Mesodermal cell (in vitro differentiated cells): ENCODE data around the gene ADAMTS19.
"Not testable (repeated sequence)": the region's sequence is repeated elsewhere in the genome, so short reads cannot be mapped to it uniquely, and the experiment has no call there.

Source experiments
- H3K27ac ChIP-seq: 2 replicates; pipeline ENCODE4 v1.7.0; 2013; ENCODE audit warnings: mild to moderate bottlenecking, low read depth, low read length, moderate library complexity; ENCODE audit not compliant: severe bottlenecking
- H3K36me3 ChIP-seq: 2 replicates; pipeline ENCODE4 v1.7.1; 2013; ENCODE audit warnings: mild to moderate bottlenecking, low read length, moderate library complexity; ENCODE audit not compliant: control insufficient read depth, insufficient read depth
- H3K4me1 ChIP-seq: one replicate; pipeline ENCODE4 v1.7.1; 2013; ENCODE audit warnings: mild to moderate bottlenecking, low read length; ENCODE audit not compliant: insufficient read depth, control insufficient read depth, poor library complexity, severe bottlenecking
- H3K4me3 ChIP-seq: 2 replicates; pipeline ENCODE4 v1.7.0; 2013; ENCODE audit warnings: low read length, control low read depth, mild to moderate bottlenecking; ENCODE audit not compliant: insufficient read depth, poor library complexity, severe bottlenecking; ENCODE audit errors: extremely low read depth
- H3K9me3 ChIP-seq: 2 replicates; pipeline ENCODE4 v1.7.1; 2013; ENCODE audit warnings: mild to moderate bottlenecking, low read length, moderate library complexity; ENCODE audit not compliant: control insufficient read depth
- WGBS, 2 experiments: methylation state at CpG; one replicate each; pipeline ENCODE4 v1.1.5; 2013; ENCODE audit warnings: missing lambda C conversion rate in 2 of 2; ENCODE audit not compliant: insufficient coverage in 2 of 2; 5-methylcytosine and 5-hydroxymethylcytosine counted together

Gene ADAMTS19

DNA sequence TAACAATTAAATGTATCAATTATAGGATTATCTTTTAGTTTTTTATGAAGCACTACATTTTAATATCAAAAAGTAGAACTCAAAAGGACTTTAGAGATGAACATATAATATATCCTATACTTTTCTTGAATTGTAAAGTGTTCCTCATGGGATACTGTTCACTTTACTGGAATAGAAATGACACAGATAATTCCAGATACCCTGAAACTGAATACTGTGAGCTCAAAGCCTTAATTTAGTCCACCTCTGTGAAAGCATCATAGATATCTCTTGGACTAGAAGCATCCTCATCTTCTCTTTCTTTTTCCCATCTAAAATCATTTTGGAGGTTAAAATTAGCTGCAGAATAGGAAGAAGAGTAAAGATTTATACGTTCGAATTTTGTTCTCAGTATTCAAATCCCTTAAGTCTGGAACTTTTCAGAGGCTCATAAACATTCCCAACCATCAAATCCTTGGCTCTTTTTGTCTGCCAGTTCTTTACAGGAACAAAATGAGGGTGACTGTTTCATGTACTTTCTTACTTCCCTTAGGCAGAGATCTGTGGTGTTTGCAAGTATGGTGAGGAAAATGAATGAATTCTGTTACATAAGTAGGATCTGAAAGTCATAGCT, 49.4 kb downstream of the ADAMTS19 start:
- no peaks in the 10 kb centered on the region for H3K9me3 ChIP-seq
- no peaks in the 10 kb centered on the region for H3K36me3 ChIP-seq
- no peak overlapping the region for H3K27ac ChIP-seq
- no peaks in the 10 kb centered on the region for H3K4me1 ChIP-seq
- WGBS, 2 experiments: no CpG with 5 or more reads among the region's 2 CpGs
- H3K4me3 ChIP-seq: no peak overlapping the region

DNA sequence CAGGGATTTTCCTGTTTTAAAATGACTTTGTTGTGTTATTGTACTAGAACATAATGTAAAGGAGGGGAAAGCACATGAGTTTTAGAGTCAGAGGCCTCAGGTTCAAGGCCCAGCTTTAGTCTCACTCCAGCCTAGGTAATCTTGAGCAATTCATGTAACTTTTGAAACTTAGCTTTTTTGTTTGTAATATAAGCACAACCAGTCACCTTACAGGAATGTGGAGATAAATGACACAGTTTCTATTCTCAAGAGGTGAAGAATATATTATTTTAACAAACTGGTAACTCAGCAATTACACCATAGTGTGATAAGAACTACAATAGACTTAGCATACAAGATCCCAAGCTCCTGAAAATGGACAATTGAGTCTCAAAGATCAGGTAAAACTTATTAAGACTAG, 51.2 kb downstream of the ADAMTS19 start:
- Histone ChIP-seq H3K27ac (no peak overlapping the region), H3K4me1 (no peaks in the 10 kb centered on the region), H3K4me3 (no peak overlapping the region), H3K9me3 (no peaks in the 10 kb centered on the region), H3K36me3 (no peaks in the 10 kb centered on the region)

- 93% methylated on average over 3 of the region's 3 CpGs; no CpG with 5 or more reads in 1 of the 2 experiments for WGBS, 2 experiments
- Histone ChIP-seq H3K4me1 (no peaks in the 10 kb centered on the region), H3K36me3 (no peaks in the 10 kb centered on the region), H3K9me3 (no peaks in the 10 kb centered on the region), H3K4me3 (no peak overlapping the region), H3K27ac (no peak overlapping the region)
These were observed 81.0 kb downstream of the ADAMTS19 start for GRCh38 chr5:129541051-129541450.

- 44 to 100% methylated on average over 1 of the region's 4 CpGs for WGBS, 2 experiments
- no peak overlapping the region for H3K27ac ChIP-seq
- no peak overlapping the region for H3K4me3 ChIP-seq
- H3K36me3 ChIP-seq: no peaks in the 10 kb centered on the region
- no peaks in the 10 kb centered on the region for H3K9me3 ChIP-seq
- H3K4me1 ChIP-seq: no peaks in the 10 kb centered on the region
These were observed 81.7 kb downstream of the ADAMTS19 start for GRCh38 chr5:129541648-129542251.

GRCh38 chr5:129547137-129547536, 87.0 kb downstream of the ADAMTS19 start:
- H3K36me3 ChIP-seq: no peaks in the 10 kb centered on the region
- no peak overlapping the region for H3K27ac ChIP-seq
- WGBS, 2 experiments: no CpG with 5 or more reads among the region's 1 CpG
- no peaks in the 10 kb centered on the region for H3K4me1 ChIP-seq
- H3K9me3 ChIP-seq: peaks cover 3% of the 10 kb centered on the region
- no peak overlapping the region for H3K4me3 ChIP-seq

DNA sequence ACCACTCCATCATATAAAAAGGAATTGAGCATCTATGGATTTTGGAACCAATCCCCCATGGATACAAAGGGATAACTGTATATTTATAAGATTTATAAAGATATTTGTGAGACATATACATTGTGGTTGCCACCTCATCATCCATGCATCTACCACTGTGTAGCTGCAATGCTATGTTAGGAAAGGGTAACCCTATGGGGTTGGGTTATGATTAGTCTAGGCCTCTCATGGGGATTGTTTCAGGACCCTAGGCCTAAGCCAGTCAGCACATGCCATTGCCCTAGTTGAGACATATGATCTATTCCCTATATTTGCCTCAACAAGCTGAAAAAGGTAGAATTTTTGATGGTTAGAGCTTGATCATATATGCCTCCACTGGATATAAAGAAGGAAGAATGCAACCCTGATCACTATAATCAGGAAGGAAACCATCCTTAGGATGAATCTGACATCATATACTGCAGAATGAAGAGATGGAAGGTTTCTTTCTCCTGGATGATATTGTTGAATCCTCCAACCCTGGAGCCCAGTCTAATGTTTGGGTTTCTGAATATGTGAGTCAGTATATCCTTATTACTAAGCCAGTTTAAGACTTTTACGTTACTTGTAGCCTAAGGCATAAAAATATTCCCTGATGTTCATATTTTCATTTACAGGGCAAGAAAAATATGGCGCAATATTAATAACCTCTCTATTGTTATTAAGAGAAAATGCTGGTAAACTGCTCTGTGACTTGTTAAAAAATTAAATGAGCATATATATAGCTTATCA, 94.2 kb downstream of the ADAMTS19 start:
- Histone ChIP-seq H3K4me3 (no peak overlapping the region), H3K9me3 (no peaks in the 10 kb centered on the region), H3K27ac (no peak overlapping the region), H3K4me1 (no peaks in the 10 kb centered on the region), H3K36me3 (no peaks in the 10 kb centered on the region)
- no CpG with 5 or more reads among the region's 2 CpGs for WGBS, 2 experiments

GRCh38 chr5:129563585-129563984, 103.5 kb downstream of the ADAMTS19 start:
- no peak overlapping the region for H3K27ac ChIP-seq
- no peak overlapping the region for H3K4me3 ChIP-seq
- no peaks in the 10 kb centered on the region for H3K9me3 ChIP-seq
- H3K36me3 ChIP-seq: no peaks in the 10 kb centered on the region
- WGBS, 2 experiments: 83 to 100% methylated on average over 3 of the region's 3 CpGs
- H3K4me1 ChIP-seq: no peaks in the 10 kb centered on the region

DNA sequence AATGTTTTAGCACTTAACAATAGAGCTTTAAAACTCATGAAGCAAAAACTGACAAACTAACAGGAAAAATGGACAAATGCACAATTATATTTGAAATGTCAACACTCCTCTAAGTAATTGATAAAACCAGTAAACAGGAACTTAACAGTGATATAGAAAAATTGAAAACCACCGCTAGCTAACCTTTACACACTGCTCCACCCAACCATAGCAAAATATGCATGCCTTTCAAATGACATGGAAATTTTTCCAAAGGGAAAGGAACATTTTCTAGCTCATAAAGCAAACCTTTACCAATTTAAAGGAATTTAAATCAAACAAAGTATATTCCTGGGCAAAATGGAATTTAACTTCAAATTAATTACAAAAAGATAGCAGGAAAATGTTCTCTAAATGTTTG, 109.2 kb downstream of the ADAMTS19 start:
- Histone ChIP-seq H3K4me1 (no peaks in the 10 kb centered on the region), H3K9me3 (no peaks in the 10 kb centered on the region), H3K27ac (no peak overlapping the region), H3K4me3 (no peak overlapping the region), H3K36me3 (no peaks in the 10 kb centered on the region)
- no CpG with 5 or more reads among the region's 1 CpG for WGBS, 2 experiments

DNA sequence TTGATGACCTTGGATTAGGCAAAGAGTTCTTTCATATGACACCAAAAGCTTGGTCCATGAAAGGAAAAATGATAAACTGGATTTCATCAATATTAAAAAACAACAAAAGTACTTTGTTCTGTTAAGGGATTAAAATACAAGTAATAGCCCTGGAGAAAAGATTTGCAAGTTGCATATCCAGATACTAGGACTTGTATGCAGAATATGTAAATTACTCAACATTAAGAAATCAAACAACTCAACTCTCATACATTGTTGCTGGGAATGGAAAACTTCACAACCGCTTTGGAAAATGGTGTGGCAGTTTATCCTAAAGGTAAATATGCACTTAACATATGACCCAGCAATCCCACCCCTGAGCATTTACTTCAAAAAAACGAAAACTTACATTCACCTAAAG, 112.0 kb downstream of the ADAMTS19 start:
- H3K4me3 ChIP-seq: no peak overlapping the region
- no peaks in the 10 kb centered on the region for H3K4me1 ChIP-seq
- no peaks in the 10 kb centered on the region for H3K36me3 ChIP-seq
- no peaks in the 10 kb centered on the region for H3K9me3 ChIP-seq
- no CpG with 5 or more reads among the region's 2 CpGs for WGBS, 2 experiments
- no peak overlapping the region for H3K27ac ChIP-seq

- H3K4me1 ChIP-seq, H3K4me3 ChIP-seq, H3K27ac ChIP-seq, H3K36me3 ChIP-seq, H3K9me3 ChIP-seq: not testable (repeated sequence)
- 17 to 58% methylated on average over 1 to 3 of the region's 4 CpGs for WGBS, 2 experiments
These were observed 124.4 kb downstream of the ADAMTS19 start for GRCh38 chr5:129584496-129584895.
